Measurements from ENCODE around the gene IFIT1.

Gene IFIT1, protein sequence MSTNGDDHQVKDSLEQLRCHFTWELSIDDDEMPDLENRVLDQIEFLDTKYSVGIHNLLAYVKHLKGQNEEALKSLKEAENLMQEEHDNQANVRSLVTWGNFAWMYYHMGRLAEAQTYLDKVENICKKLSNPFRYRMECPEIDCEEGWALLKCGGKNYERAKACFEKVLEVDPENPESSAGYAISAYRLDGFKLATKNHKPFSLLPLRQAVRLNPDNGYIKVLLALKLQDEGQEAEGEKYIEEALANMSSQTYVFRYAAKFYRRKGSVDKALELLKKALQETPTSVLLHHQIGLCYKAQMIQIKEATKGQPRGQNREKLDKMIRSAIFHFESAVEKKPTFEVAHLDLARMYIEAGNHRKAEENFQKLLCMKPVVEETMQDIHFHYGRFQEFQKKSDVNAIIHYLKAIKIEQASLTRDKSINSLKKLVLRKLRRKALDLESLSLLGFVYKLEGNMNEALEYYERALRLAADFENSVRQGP

DNA sequence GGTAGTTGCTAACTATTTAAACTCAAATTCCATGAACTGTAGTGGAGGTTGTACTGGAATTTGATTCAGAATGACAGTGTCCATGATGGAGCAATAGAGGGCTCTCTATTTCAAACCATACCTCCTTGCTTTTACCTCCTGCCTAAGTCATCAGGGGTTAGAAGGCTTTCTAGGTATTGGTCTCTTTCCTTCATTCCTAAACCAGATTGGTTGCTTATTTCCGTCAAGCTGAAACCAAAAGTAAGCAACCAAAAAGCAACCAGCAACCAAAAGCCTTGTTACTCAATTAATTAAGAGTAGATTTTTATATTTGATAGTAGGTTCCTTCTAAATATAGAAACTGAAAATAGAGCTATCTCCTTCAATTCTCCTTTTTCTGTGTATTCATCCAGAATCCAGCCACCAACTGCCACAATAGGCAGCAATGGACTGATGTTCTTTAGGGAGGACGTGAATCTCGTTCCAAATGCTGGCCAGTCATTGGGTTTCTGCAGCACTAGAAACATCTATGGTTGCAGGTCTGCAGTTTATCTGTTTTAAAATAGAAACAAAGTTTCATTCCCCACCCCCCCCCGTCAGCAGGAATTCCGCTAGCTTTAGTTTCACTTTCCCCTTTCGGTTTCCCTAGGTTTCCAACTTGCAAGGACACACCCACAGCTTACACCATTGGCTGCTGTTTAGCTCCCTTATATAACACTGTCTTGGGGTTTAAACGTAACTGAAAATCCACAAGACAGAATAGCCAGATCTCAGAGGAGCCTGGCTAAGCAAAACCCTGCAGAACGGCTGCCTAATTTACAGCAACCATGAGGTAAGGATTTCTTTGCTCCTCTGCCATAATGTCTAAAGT lies at the start of gene IFIT1:
Gene IFIT1 (plus strand): TSS at position 717 of the 850 bp plus-strand sequence. CDS start 90 bp downstream, at position 807.
- peak within 1 kb of the TSS; percentile 63 to 82 for H3K4me3 ChIP-seq (ENCODE audit: low read length in 2 of 2)
- no peaks in the 10 kb centered on the region for H3K36me3 ChIP-seq (ENCODE audit: control insufficient read depth in 2 of 2, insufficient read depth in 2 of 2, low read length in 2 of 2)
- peak within 1 kb of the TSS; percentile 70 to 72 for H3K27ac ChIP-seq (ENCODE audit: low read depth in 2 of 2, low read length in 2 of 2)
- H3K9ac ChIP-seq (ENCODE audit: low read depth in 1 of 2, low read length in 2 of 2), result peak within 1 kb of the TSS; percentile 50 to 63
- no peaks in the 10 kb centered on the region for H3K27me3 ChIP-seq (ENCODE audit: control insufficient read depth in 2 of 2, insufficient read depth in 2 of 2, low read length in 2 of 2)
- no peaks in the 10 kb centered on the region for H3K9me3 ChIP-seq (ENCODE audit: control insufficient read depth in 2 of 2, low read length in 2 of 2)
- H3K4me1 ChIP-seq (ENCODE audit: control insufficient read depth in 2 of 2, insufficient read depth in 2 of 2, low read length in 2 of 2), result peaks cover 11 to 14% of the 10 kb centered on the region in 2 donors

DNA sequence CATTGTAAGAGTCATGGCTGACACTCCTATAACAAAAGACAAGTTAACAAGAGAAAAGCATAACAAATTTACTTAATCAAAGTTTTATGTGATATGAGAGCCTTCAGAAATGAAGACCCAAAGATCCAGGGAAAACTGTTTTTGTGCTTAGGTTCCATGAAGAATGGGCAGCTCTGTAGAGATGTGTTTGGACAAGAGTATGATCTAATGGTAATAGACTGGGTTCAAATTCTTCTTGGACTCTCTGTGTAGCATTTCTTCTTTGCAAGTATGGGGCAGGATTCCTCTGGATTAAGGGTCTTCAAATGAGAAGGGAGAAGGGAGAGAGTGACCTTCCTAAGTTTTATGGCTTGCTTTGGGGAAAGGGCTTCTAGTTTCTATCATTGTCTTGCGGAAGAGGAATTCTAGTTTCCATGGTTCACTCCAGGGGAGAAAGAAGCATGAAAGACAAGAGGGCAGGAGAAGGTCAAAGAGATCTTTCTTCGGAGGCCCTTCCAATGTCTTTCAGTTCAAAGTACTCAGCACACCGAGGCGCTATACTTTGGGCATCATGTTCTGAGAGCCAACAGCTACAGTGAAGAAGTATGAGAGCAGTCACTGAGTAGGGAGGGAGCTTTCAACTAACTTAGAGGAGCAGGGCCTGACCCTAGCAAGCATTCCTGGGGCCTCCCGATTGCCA lies 49.2 kb upstream of the IFIT1 start:
- Histone ChIP-seq H3K9me3 (ENCODE audit: control insufficient read depth in 2 of 2, low read length in 2 of 2) (no peaks in the 10 kb centered on the region), H3K9ac (ENCODE audit: low read depth in 1 of 2, low read length in 2 of 2) (no peak overlapping the region), H3K27me3 (ENCODE audit: control insufficient read depth in 2 of 2, insufficient read depth in 2 of 2, low read length in 2 of 2) (no peaks in the 10 kb centered on the region), H3K36me3 (ENCODE audit: control insufficient read depth in 2 of 2, insufficient read depth in 2 of 2, low read length in 2 of 2) (peaks cover 6 to 11% of the 10 kb centered on the region in 2 donors), H3K4me3 (ENCODE audit: low read length in 2 of 2) (no peak overlapping the region), H3K27ac (ENCODE audit: low read depth in 2 of 2, low read length in 2 of 2) (no peak overlapping the region), H3K4me1 (ENCODE audit: control insufficient read depth in 2 of 2, insufficient read depth in 2 of 2, low read length in 2 of 2) (peaks cover 0 to 9% of the 10 kb centered on the region in 2 donors)

DNA sequence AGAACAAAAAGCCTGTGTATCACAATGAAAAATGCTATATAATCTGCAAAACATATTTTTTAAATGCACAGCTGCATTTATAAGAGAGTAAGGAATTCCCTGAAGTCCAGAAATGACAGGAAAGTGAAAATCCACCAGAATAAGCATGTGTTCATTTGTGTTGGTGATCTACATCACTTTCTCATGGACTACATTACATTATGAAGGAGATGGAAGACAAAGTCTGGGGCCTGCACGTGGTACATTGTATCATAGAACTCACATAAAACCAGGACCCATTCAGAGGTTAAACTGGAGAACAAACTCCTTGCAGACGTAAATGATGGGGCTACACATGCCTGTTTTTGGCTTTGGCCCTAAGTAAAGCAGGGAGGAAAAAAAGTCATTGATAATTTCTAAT lies 48.3 kb upstream of the IFIT1 start:
- no peaks in the 10 kb centered on the region for H3K27me3 ChIP-seq (ENCODE audit: control insufficient read depth in 2 of 2, insufficient read depth in 2 of 2, low read length in 2 of 2)
- no peak overlapping the region for H3K4me3 ChIP-seq (ENCODE audit: low read length in 2 of 2)
- H3K4me1 ChIP-seq (ENCODE audit: control insufficient read depth in 2 of 2, insufficient read depth in 2 of 2, low read length in 2 of 2), result peaks cover 0 to 9% of the 10 kb centered on the region in 2 donors
- H3K9ac ChIP-seq (ENCODE audit: low read depth in 1 of 2, low read length in 2 of 2), result no peak overlapping the region
- no peaks in the 10 kb centered on the region for H3K9me3 ChIP-seq (ENCODE audit: control insufficient read depth in 2 of 2, low read length in 2 of 2)
- H3K36me3 ChIP-seq (ENCODE audit: control insufficient read depth in 2 of 2, insufficient read depth in 2 of 2, low read length in 2 of 2), result peaks cover 5 to 6% of the 10 kb centered on the region in 2 donors
- no peak overlapping the region for H3K27ac ChIP-seq (ENCODE audit: low read depth in 2 of 2, low read length in 2 of 2)

DNA sequence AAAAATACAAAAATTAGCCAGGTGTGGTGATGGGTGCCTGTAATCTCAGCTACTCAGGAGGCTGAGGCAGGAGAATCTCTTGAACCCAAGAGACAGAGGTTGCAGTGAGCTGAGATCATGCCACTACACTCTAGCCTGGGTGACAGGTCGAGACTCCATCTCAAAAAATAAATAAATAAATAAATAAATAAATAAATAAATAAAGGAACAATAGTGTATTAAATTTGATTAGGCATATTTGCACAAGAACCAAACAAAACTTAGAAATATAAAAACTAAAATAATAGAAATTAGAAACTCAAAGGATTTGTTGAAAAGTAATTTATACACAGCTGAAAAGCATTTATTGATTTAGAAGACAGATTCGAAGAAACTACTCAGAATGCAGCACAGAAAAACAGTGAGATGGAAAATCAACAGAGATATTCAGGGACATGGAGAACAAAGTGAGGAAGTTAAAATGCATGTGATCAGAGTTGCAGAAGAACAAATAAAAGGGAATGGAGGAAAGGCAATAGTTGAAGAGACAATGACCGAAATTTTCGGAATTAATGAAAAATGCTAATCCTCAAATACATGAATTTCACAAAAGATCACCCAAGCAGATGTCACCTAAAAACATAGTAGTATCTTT lies 46.9 kb upstream of the IFIT1 start:
- no peaks in the 10 kb centered on the region for H3K27me3 ChIP-seq (ENCODE audit: control insufficient read depth in 2 of 2, insufficient read depth in 2 of 2, low read length in 2 of 2)
- no peak overlapping the region for H3K9ac ChIP-seq (ENCODE audit: low read depth in 1 of 2, low read length in 2 of 2)
- H3K4me1 ChIP-seq (ENCODE audit: control insufficient read depth in 2 of 2, insufficient read depth in 2 of 2, low read length in 2 of 2), result peaks cover 1 to 12% of the 10 kb centered on the region in 2 donors
- H3K4me3 ChIP-seq (ENCODE audit: low read length in 2 of 2), result no peak overlapping the region
- H3K27ac ChIP-seq (ENCODE audit: low read depth in 2 of 2, low read length in 2 of 2), result no peak overlapping the region
- no peaks in the 10 kb centered on the region for H3K9me3 ChIP-seq (ENCODE audit: control insufficient read depth in 2 of 2, low read length in 2 of 2)
- no peaks in the 10 kb centered on the region for H3K36me3 ChIP-seq (ENCODE audit: control insufficient read depth in 2 of 2, insufficient read depth in 2 of 2, low read length in 2 of 2)

DNA sequence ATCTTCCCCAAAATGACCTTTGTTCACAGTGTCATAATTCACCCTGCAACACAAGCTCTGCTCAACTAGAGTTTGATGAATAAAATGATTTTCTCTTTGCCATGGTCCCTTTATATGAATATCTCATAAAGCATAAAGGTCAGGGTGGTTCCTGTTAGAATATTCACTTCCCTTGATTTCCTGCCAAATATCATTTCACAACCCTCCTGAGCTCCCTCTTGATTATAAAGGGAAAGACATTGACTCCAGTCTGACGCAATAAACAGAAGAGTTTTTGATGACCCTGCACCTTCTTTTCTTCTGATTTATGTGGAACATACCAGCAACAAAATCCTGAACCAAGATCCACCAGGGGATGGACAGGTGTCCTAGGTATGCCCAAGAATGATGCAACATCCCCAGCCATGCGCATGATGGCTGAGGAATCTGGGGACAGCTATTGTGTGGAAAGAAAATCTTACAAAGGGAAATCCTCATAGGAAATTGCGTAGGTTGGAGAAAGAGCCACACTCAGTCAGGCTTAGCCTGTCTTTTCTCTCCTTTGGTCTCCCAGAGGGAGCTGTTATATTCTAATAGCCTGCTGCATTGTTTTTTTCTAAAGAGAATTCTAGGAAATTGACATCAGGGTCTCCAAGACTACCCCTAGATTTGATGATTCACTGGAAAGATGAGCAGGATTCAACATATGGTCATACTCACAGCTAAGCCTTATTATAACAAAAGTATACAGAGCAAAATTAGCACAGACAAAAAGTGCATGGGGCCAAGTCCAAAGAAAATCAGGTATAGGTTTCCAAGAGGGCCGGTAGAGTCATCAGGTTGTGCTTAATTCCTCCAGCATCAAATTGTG lies 45.8 kb upstream of the IFIT1 start:
- no peak overlapping the region for H3K9ac ChIP-seq (ENCODE audit: low read depth in 1 of 2, low read length in 2 of 2)
- no peak overlapping the region for H3K4me3 ChIP-seq (ENCODE audit: low read length in 2 of 2)
- H3K27ac ChIP-seq (ENCODE audit: low read depth in 2 of 2, low read length in 2 of 2), result no peak overlapping the region
- peaks cover 12 to 24% of the 10 kb centered on the region in 2 donors for H3K4me1 ChIP-seq (ENCODE audit: control insufficient read depth in 2 of 2, insufficient read depth in 2 of 2, low read length in 2 of 2)
- no peaks in the 10 kb centered on the region for H3K36me3 ChIP-seq (ENCODE audit: control insufficient read depth in 2 of 2, insufficient read depth in 2 of 2, low read length in 2 of 2)
- H3K9me3 ChIP-seq (ENCODE audit: control insufficient read depth in 2 of 2, low read length in 2 of 2), result no peaks in the 10 kb centered on the region
- no peaks in the 10 kb centered on the region for H3K27me3 ChIP-seq (ENCODE audit: control insufficient read depth in 2 of 2, insufficient read depth in 2 of 2, low read length in 2 of 2)

DNA sequence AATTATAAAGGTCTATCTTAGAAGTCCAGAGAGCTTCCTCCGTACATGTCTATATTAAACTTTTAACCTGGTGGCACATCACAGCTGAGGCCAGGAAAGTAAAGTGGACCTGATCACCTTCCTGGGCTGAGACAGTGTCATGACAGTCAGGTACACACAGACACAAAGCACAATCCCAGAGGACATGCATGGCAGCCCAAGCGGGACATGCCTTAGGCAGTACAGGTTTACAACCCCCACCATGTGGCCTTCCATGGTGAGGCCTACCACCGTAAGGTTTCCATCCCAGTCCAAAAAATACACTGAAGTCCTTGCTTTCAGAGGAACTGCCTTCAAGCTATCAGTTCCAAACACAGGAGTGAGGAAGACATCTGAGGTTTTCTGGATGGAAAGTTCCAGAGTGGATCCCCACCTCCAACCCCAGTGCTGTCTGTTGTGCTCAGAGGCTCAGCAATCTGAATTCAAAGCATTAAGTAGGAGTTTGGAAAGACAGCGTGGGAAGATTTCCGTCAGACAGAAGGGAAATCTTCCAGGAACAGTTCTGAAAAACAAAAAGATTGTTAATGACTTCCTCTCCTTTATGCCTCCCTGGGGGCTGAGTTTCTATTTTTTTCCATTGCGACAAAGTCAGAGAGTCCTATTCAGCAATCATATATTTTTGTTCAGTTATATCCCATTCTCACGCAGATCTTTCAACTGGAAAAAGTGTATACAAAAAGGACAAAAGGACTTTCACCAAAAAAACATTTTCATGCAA lies 44.5 kb upstream of the IFIT1 start:
- Histone ChIP-seq H3K27me3 (ENCODE audit: control insufficient read depth in 2 of 2, insufficient read depth in 2 of 2, low read length in 2 of 2) (no peaks in the 10 kb centered on the region), H3K4me1 (ENCODE audit: control insufficient read depth in 2 of 2, insufficient read depth in 2 of 2, low read length in 2 of 2) (peaks cover 17 to 31% of the 10 kb centered on the region in 2 donors), H3K4me3 (ENCODE audit: low read length in 2 of 2) (no peak overlapping the region), H3K9ac (ENCODE audit: low read depth in 1 of 2, low read length in 2 of 2) (no peak overlapping the region), H3K36me3 (ENCODE audit: control insufficient read depth in 2 of 2, insufficient read depth in 2 of 2, low read length in 2 of 2) (no peaks in the 10 kb centered on the region), H3K27ac (ENCODE audit: low read depth in 2 of 2, low read length in 2 of 2) (no peak overlapping the region), H3K9me3 (ENCODE audit: control insufficient read depth in 2 of 2, low read length in 2 of 2) (no peaks in the 10 kb centered on the region)

DNA sequence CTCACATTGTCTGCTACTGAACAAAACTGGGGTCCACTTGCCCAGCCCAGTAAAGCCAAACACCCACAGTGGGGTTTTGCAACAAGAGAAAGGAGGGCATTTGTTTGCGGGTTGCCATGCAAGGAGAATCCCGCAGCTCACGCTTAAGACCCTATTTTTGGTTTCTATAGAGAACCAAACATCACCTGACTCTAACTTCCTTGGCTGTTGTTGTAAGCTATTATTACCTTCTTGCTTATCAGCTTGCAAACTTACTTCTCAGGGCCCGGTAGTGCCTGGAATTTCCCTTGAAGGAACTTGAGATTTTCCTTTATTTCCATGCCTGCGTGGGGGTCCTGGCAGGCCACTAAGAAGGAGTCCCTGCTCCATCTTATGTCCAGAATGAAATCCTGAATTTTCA lies 43.9 kb upstream of the IFIT1 start:
- Histone ChIP-seq H3K4me1 (ENCODE audit: control insufficient read depth in 2 of 2, insufficient read depth in 2 of 2, low read length in 2 of 2) (peaks cover 17 to 31% of the 10 kb centered on the region in 2 donors), H3K27me3 (ENCODE audit: control insufficient read depth in 2 of 2, insufficient read depth in 2 of 2, low read length in 2 of 2) (no peaks in the 10 kb centered on the region), H3K27ac (ENCODE audit: low read depth in 2 of 2, low read length in 2 of 2) (no peak overlapping the region)

DNA sequence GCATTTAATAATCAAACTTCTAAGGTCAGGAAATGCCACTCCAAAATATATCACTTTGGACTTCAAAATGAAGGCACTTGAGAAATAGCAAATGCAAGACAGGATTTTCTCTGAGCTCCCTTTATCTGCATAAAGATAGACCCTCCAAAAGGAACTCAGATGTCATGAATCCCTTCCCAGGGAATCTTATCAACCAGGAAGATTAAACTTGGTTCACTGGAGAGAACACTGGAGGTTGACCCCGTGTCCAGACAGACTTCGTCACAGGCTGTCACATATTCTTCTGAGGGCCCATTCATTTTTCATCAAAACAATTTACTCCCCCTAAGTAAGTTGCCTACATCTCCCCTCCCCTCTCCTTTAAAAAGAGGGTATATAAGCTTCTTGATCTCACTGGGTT lies 43.4 kb upstream of the IFIT1 start:
- Histone ChIP-seq H3K9ac (ENCODE audit: low read depth in 1 of 2, low read length in 2 of 2) (no peak overlapping the region), H3K27me3 (ENCODE audit: control insufficient read depth in 2 of 2, insufficient read depth in 2 of 2, low read length in 2 of 2) (no peaks in the 10 kb centered on the region), H3K36me3 (ENCODE audit: control insufficient read depth in 2 of 2, insufficient read depth in 2 of 2, low read length in 2 of 2) (no peaks in the 10 kb centered on the region), H3K4me1 (ENCODE audit: control insufficient read depth in 2 of 2, insufficient read depth in 2 of 2, low read length in 2 of 2) (peaks cover 17 to 31% of the 10 kb centered on the region in 2 donors), H3K9me3 (ENCODE audit: control insufficient read depth in 2 of 2, low read length in 2 of 2) (no peaks in the 10 kb centered on the region), H3K27ac (ENCODE audit: low read depth in 2 of 2, low read length in 2 of 2) (no peak overlapping the region), H3K4me3 (ENCODE audit: low read length in 2 of 2) (no peak overlapping the region)

More for the DNA sequence above, 43.9 kb upstream of the IFIT1 start:
- Histone ChIP-seq H3K36me3 (ENCODE audit: control insufficient read depth in 2 of 2, insufficient read depth in 2 of 2, low read length in 2 of 2) (no peaks in the 10 kb centered on the region), H3K4me3 (ENCODE audit: low read length in 2 of 2) (no peak overlapping the region), H3K9me3 (ENCODE audit: control insufficient read depth in 2 of 2, low read length in 2 of 2) (no peaks in the 10 kb centered on the region), H3K9ac (ENCODE audit: low read depth in 1 of 2, low read length in 2 of 2) (no peak overlapping the region)

Data from mucosa of rectum (tissue), 2 donors.